IgD-negative memory B cell (primary cell): ENCODE data around the gene SPINK7. TPM values are rescaled to one million over a fixed set of nuclear protein-coding genes. Genes with fewer than 3 reads are reported as not detected.
A peak's percentile ranks its signal among the peaks of the same experiment; 100 is the strongest.
"Not testable (repeated sequence)": the region's sequence is repeated elsewhere in the genome, so short reads cannot be mapped to it uniquely, and the experiment has no call there.

Source experiments
- H3K27ac Mint-ChIP-seq, 3 donors: one replicate each; pipeline ENCODE4 v1.8.0; 2020 to 2022; ENCODE audit warnings: mild to moderate bottlenecking in 3 of 3, mixed read lengths in 3 of 3, moderate library complexity in 1 of 3
- H3K27me3 Mint-ChIP-seq: one replicate; pipeline ENCODE4 v1.8.0; 2021; ENCODE audit warnings: mixed read lengths
- H3K36me3 Mint-ChIP-seq: one replicate; pipeline ENCODE4 v1.8.0; 2020; ENCODE audit warnings: mild to moderate bottlenecking, mixed read lengths
- H3K4me1 Mint-ChIP-seq, 3 donors: one replicate each; pipeline ENCODE4 v1.8.0; 2020 to 2022; ENCODE audit warnings: mixed read lengths in 3 of 3, mild to moderate bottlenecking in 1 of 3
- H3K4me3 Mint-ChIP-seq, 4 donors: one replicate each; pipeline ENCODE4 v1.8.0; 2020 to 2022; ENCODE audit warnings: mild to moderate bottlenecking in 4 of 4, mixed read lengths in 4 of 4, moderate library complexity in 3 of 4
- H3K9me3 Mint-ChIP-seq, 3 donors: one replicate each; pipeline ENCODE4 v1.8.0; 2020 to 2021; ENCODE audit warnings: mixed read lengths in 3 of 3, mild to moderate bottlenecking in 1 of 3
- polyA plus RNA-seq: library from polyadenylated mRNA; unstranded; fragments of 300-500 nt; fragmentation: Illumina TruSeq; gene quantifications from one replicate; pipeline ENCODE4 v1.2.3, GENCODE V29; 2021

The SPINK7 gene
- not detected for polyA plus RNA-seq

DNA sequence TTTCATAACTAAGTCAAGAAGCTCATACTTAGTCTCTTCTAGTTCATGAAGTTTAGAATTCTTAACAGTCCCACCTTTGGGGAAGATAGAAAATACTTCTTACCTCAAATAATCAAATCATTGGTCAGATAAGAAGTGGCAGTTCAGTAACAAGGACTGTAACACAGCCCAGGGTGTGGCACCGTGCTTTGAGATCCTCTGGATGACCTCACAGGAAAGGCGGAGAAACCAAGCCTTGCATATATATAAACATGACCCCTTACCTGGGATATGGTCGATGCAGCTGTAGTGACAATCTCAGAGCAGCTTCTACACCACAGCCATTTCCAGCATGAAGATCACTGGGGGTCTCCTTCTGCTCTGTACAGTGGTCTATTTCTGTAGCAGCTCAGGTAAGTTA lies at the start of gene SPINK7:
Gene SPINK7 (plus strand): TSS at position 271 of the 400 bp plus-strand sequence. CDS start 61 bp downstream, at position 332.
- Mint-ChIP-seq H3K27ac (no peak within 1 kb of the TSS), H3K4me1 (peaks cover 0 to 1% (median 0%) of the 10 kb centered on the region in 3 donors), H3K27me3 (no peaks in the 10 kb centered on the region), H3K36me3 (no peaks in the 10 kb centered on the region), H3K4me3 (no peak within 1 kb of the TSS), H3K9me3 (peaks cover 3 to 9% (median 6%) of the 10 kb centered on the region in 3 donors)

DNA sequence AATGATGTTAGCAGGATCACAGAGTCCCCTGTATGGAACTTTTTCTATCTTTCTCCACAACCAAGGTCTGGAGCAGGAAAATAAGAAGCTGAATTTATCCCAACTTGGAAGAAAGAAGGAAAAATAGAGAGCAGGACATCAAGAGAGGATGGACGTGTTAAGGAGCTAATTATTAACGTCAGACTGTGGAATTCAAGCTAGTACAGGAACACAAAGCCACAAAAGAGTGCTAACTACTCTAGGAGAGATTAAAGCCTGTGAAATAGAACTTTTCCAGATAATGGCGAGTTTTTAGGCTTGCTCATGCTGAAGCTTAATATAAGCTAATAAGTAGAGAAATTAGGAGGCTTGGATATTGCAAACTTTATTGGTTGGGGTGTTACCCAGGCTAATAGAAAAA lies 44.3 kb upstream of the SPINK7 start:
- Mint-ChIP-seq H3K4me3 (no peak overlapping the region), H3K9me3 (peaks cover 0 to 8% (median 0%) of the 10 kb centered on the region in 3 donors), H3K4me1 (no peaks in the 10 kb centered on the region), H3K36me3 (no peaks in the 10 kb centered on the region), H3K27ac (no peak overlapping the region), H3K27me3 (no peaks in the 10 kb centered on the region)

DNA sequence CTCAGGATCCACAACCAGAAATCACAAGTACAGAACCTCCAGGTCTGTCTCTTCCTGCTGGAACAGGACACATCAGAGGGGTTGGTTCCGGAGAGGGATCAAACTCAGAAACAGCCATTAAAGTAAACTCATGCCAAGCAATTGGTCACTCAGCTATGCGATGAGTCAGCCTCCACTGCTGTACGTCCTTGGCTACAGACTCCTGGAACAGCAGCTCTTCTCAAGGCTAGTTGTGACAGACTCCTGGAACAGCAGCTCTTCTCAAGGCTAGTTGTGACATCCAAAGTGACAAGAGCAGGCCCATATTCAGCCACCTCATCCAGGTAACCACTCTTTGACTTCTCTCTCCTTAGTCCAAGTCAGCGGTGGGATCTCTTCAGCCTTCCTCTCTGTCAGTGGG lies 43.7 kb upstream of the SPINK7 start, which contains the start of gene SPINK13:
Gene SPINK13 (plus strand): TSS at position 229 of the 400 bp plus-strand sequence. CDS start 1,279 bp downstream, outside the sequence.
- Mint-ChIP-seq H3K9me3 (peaks cover 0 to 8% (median 0%) of the 10 kb centered on the region in 3 donors), H3K4me3 (no peak within 1 kb of the TSS), H3K27ac (no peak within 1 kb of the TSS), H3K36me3 (no peaks in the 10 kb centered on the region), H3K27me3 (no peaks in the 10 kb centered on the region), H3K4me1 (no peaks in the 10 kb centered on the region)

DNA sequence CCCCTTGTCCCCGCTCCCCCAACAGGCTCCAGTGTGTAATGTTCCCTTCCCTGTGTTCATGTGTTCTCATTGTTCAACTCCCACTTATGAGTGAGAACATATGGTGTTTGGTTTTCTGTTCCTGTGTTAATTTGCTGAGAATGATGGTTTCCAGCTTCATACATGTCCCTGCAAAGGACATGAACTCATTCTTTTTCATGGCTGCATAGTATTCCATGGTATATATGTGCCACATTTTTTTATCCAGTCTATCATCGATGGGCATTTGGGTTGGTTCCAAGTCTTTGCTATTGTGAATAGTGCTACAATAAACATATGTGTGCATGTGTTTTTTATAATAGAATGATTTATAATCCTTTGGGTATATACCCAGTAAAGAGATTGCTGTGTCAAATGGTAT lies 37.1 kb upstream of the SPINK7 start:
- not testable (repeated sequence) for H3K27ac Mint-ChIP-seq, H3K27me3 Mint-ChIP-seq, H3K36me3 Mint-ChIP-seq, H3K4me1 Mint-ChIP-seq, H3K4me3 Mint-ChIP-seq
- H3K9me3 Mint-ChIP-seq, result peaks cover 5 to 12% (median 6%) of the 10 kb centered on the region in 3 donors

DNA sequence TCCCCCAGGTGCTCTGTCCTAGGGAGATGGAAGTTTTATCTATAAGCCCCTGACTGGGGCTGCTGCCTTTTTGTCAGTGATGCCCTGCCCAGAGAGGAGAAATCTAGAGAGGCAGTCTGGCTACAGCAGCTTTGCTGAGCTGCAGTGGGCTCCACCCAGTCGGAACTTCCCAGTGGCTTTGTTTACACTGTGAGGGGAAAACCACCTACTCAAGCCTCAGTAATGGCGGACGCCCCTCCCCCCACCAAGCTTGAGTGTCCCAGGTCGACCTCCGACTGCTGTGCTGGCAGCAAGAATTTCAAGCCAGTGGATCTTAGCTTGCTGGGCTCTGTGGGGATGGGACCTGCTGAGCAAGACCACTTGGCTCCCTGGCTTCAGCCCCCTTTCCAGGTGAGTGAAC lies 31.3 kb upstream of the SPINK7 start:
- Mint-ChIP-seq H3K27ac (peak overlapping the region in 1 of 3 donors; percentile 35), H3K4me3 (peak overlapping the region in 1 of 4 donors; percentile 26), H3K9me3 (peaks cover 3 to 12% (median 6%) of the 10 kb centered on the region in 3 donors)
- not testable (repeated sequence) for H3K4me1 Mint-ChIP-seq, H3K27me3 Mint-ChIP-seq, H3K36me3 Mint-ChIP-seq

DNA sequence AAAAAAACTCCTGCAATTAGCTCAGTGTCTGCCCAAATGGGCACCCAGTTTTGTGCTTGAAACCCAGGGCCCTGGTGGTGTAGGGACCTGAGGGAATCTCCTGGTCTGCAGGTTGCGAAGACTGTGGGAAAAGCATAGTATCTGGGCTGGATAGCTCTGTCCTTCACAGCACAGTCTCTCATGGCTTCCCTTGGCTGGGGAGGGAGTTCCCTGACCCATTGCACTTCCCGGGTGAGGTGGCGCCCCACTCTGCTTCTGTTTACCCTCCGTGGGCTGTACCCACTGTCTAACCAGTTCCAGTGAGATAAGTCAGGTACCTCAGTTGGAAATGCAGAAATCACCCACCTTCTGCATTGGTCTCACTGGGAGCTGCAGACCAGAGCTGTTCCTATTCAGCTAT lies 30.9 kb upstream of the SPINK7 start:
- H3K4me3 Mint-ChIP-seq, result peak overlapping the region in 2 of 4 donors; percentile 21 to 26

DNA sequence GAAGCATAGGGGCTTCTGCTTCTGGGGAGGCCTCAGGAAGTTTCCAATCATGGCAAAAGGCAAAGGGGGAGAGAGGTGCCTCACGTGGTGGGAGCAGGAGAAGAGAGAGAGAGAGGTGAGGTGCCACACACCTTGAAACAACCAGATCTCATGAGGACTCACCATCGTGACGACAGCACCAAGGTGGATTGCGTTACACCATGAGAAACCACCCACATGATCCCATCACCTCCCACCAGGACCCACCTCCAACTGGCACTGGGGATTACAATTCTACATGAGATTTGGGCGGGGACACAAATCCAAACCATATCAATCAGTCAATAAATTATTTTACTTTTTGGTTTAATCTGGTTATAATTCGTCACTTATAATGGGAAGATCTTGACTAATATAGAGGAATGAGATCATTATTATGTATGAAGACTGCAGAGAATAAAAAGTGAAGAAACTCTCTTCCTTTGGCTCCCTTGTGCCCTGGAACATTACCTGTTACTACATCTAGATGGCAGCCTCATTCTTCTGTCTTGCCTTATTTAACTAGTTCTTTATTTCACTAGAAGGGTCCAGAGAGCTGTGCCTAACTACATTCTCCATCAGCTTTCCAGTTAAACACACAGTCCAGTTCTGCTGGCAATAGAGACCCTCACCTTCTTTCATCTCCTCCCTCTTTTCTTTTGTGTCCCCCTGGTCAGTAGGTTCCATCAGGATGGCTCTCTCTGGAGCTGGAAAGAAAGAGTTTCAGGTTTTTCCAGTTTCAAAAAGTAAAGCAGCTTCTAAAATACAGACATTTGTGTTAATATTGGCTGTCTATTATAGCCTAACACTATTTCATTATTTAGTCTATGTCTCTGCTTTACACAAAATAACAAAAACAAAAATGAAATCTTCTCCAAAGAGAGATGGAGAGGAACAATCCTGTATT lies 21.7 kb upstream of the SPINK7 start:
- H3K4me1 Mint-ChIP-seq, result no peaks in the 10 kb centered on the region

More for the DNA sequence above, 30.9 kb upstream of the SPINK7 start:
- not testable (repeated sequence) for H3K4me1 Mint-ChIP-seq, H3K27ac Mint-ChIP-seq, H3K9me3 Mint-ChIP-seq, H3K36me3 Mint-ChIP-seq, H3K27me3 Mint-ChIP-seq

DNA sequence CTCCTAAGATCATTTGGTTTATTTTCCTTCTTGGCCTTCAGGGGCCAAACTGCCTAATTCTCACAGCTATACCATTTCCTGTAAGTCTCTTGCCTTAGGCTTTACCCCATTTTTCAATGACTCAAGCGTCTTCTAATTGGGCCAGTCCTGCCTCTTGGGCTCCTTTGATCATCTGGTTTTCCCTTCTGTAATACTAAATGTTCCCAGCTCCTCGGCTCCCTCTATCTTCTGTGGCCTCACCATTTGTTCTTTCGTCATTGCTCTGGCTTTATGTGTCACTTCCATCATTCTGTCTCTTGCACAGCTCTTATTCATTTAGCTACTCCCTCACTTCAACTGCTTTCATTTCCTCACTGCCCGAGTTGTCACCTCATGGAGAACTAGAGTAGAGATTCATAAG lies 14.5 kb upstream of the SPINK7 start:
- Mint-ChIP-seq H3K4me1 (no peaks in the 10 kb centered on the region), H3K27ac (no peak overlapping the region), H3K27me3 (no peaks in the 10 kb centered on the region), H3K36me3 (no peaks in the 10 kb centered on the region), H3K9me3 (peaks cover 0 to 2% (median 0%) of the 10 kb centered on the region in 3 donors), H3K4me3 (no peak overlapping the region)

More for the DNA sequence above, 21.7 kb upstream of the SPINK7 start:
- Mint-ChIP-seq H3K9me3 (no peaks in the 10 kb centered on the region), H3K4me3 (no peak overlapping the region), H3K27me3 (no peaks in the 10 kb centered on the region), H3K27ac (no peak overlapping the region), H3K36me3 (no peaks in the 10 kb centered on the region)

DNA sequence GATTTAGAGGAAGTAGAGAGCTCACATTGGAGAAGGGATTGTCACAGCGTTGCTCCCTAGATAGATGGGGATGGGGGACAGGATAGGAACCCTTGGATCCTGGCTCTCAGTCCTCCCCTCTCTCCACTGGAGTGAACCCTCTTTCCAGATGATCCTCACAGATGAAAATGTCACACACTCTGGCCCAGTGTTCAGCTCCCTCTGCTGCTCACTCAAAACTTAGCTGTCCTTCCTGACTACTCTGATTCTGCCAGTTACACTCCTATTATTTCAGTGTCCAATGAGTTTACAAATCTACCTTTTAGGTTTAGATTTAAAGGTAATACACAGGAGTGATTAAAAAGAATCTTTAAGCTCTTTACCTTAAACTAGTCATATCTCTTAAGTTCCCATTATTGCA lies 5.8 kb upstream of the SPINK7 start:
- peaks cover 3 to 9% (median 5%) of the 10 kb centered on the region in 3 donors for H3K9me3 Mint-ChIP-seq
- no peak overlapping the region for H3K27ac Mint-ChIP-seq
- H3K4me3 Mint-ChIP-seq, result no peak overlapping the region
- peaks cover 5% of the 10 kb centered on the region for H3K36me3 Mint-ChIP-seq
- no peaks in the 10 kb centered on the region for H3K27me3 Mint-ChIP-seq
- no peaks in the 10 kb centered on the region for H3K4me1 Mint-ChIP-seq

DNA sequence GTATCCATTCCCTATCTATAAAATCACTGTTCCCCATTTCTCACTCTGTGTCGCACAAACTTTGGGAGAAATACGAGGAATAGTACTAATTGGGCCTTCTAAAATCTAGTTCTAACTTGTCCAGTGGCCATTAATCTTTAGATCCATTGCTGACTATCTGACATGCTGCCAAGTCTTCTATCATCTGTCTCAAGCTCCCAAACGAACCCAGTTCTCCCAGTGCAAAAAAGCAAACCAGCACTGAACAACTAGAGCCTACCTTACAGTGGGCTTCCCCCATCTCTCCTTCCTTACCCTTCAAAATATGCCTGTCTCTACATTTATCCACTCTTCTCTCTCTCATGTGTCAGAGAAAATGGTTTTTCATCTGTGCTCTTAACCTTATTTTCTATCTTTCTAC lies 3.2 kb upstream of the SPINK7 start:
- no peaks in the 10 kb centered on the region for H3K4me1 Mint-ChIP-seq
- H3K27ac Mint-ChIP-seq, result no peak overlapping the region
- no peak overlapping the region for H3K4me3 Mint-ChIP-seq
- peaks cover 5% of the 10 kb centered on the region for H3K36me3 Mint-ChIP-seq
- no peaks in the 10 kb centered on the region for H3K27me3 Mint-ChIP-seq
- H3K9me3 Mint-ChIP-seq, result peaks cover 3 to 9% (median 5%) of the 10 kb centered on the region in 3 donors

DNA sequence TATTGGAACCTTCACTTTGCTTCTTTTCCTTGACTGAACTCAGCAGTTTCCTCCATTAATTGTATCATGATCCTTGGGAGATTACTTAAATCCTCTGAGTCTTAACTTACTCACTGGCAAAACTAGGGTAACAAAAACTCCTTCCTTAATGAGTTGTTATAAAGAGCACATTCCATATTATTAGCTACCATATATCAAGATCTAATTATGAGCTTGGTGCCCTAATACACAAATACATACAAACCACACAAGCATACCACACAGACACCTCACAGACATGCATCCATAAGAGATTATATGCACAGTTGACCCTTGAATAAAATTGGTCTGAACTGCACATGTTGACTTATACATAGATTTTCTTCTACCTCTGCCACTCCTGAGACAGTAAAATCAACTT lies 2.5 kb upstream of the SPINK7 start:
- Mint-ChIP-seq H3K9me3 (peaks cover 3 to 9% (median 5%) of the 10 kb centered on the region in 3 donors), H3K27me3 (no peaks in the 10 kb centered on the region), H3K4me3 (no peak overlapping the region), H3K4me1 (peaks cover 0 to 1% (median 0%) of the 10 kb centered on the region in 3 donors), H3K27ac (no peak overlapping the region), H3K36me3 (no peaks in the 10 kb centered on the region)

DNA sequence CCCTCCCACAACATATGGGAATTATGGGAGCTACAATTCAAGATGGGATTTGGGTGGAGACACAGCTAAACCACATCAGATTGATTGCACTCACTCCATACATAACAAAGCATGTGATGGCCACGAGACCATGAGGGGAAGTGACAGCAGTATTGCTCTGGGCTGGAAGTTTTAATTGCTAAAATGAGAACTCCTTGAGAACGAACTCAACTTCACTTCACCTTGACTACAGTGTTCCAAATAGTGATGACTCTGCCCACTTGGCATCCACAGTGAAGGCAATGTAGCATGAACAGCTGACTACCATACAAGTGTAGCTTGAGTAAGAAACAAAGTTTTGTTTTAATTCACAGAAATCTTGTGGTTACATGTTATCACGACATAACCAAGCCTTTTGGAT lies 739 bp upstream of the SPINK7 start:
- no peak overlapping the region for H3K27ac Mint-ChIP-seq

DNA sequence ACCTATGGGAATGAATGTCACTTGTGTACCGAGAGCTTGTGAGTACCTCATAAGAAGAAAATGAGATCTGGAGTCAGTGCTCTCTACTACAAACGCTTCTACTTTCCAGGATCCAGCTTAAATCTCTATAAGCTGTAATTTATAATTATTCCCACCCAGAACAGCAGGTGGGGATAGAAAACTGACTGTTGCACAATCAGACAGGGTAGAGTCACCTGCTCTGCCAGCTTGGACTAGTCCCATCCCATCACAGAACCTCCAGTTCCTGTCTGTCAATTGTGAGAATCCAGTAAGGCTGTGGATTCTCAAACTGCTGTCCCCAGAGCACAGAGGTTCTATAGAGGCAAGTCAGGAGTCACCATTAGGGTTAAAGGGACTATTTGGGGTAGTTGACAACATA lies 2.0 kb downstream of the SPINK7 start:
- H3K27me3 Mint-ChIP-seq, result no peaks in the 10 kb centered on the region
- peaks cover 0 to 1% (median 0%) of the 10 kb centered on the region in 3 donors for H3K4me1 Mint-ChIP-seq
- H3K36me3 Mint-ChIP-seq, result no peaks in the 10 kb centered on the region
- H3K4me3 Mint-ChIP-seq, result no peak overlapping the region
- H3K9me3 Mint-ChIP-seq, result peaks cover 2 to 7% (median 3%) of the 10 kb centered on the region in 3 donors
- no peak overlapping the region for H3K27ac Mint-ChIP-seq

More for the DNA sequence above, 739 bp upstream of the SPINK7 start:
- H3K9me3 Mint-ChIP-seq, result peaks cover 3 to 9% (median 5%) of the 10 kb centered on the region in 3 donors
- no peaks in the 10 kb centered on the region for H3K36me3 Mint-ChIP-seq
- no peak overlapping the region for H3K4me3 Mint-ChIP-seq
- peaks cover 0 to 1% (median 0%) of the 10 kb centered on the region in 3 donors for H3K4me1 Mint-ChIP-seq
- H3K27me3 Mint-ChIP-seq, result no peaks in the 10 kb centered on the region

DNA sequence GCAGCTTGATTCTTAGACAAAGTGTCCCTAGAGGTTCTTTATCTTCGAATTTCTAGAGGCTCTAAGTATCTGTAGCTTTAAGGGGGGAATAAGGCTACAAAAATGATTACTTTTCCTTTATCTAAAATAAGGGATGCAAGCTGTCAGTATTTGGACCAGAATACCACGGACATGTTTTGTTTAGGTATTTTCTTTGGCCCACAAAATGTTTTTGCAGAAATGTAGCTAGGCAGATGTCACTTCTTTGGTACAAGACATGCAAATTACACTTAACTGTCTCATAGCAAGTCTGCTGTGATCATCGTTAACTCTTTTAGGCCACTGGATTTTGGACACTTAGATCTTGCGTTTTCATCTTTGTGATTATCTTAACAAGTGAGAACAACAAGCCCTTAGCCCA lies 2.5 kb downstream of the SPINK7 start:
- Mint-ChIP-seq H3K9me3 (peaks cover 1% of the 10 kb centered on the region in 3 donors), H3K4me3 (no peak overlapping the region), H3K4me1 (peaks cover 0 to 1% (median under 1%) of the 10 kb centered on the region in 3 donors), H3K27me3 (no peaks in the 10 kb centered on the region), H3K27ac (no peak overlapping the region), H3K36me3 (no peaks in the 10 kb centered on the region)

DNA sequence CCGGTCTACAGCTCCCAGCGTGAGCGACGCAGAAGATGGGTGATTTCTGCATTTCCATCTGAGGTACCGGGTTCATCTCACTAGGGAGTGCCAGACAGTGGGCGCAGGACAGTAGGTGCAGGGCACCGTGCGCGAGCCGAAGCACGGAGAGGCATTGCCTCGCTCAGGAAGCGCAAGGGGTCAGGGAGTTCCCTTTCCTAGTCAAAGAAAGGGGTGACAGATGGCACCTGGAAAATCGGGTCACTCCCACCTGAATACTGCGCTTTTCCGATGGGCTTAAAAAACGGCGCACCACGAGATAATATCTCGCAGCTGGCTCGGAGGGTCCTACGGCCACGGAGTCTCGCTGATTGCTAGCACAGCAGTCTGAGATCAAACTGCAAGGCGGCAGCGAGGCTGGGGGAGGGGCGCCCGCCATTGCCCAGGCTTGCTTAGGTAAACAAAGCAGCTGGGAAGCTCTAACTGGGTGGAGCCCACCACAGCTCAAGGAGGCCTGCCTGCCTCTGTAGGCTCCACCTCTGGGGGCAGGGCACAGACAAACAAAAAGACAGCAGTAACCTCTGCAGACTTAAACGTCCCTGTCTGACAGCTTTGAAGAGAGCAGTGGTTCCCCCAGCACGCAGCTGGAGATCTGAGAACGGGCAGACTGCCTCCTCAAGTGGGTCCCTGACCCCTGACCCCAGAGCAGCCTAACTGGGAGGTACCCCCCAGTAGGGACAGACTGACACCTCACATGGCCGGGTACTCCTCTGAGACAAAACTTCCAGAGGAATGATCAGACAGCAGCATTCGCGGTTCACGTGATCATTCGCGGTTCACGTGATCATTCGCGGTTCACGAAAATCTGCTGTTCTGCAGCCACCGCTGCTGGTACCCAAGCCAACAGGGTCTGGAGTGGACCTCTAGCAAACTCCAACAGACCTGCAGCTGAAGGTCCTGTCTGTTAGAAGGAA lies 8.1 kb downstream of the SPINK7 start:
- H3K27me3 Mint-ChIP-seq, H3K9me3 Mint-ChIP-seq: not testable (repeated sequence)
- peak overlapping the region in 1 of 3 donors; percentile 73 for H3K27ac Mint-ChIP-seq

More for the DNA sequence above, 8.1 kb downstream of the SPINK7 start:
- not testable (repeated sequence) for H3K36me3 Mint-ChIP-seq, H3K4me1 Mint-ChIP-seq
- peak overlapping the region; percentile 17 to 83 (median 78) for H3K4me3 Mint-ChIP-seq
